Cardiac fibroblast (primary cell): ENCODE measurements around the gene ITPR2.

Source experiments
- DNase-seq, 2 donors: peaks; one replicate each; pipeline versions ENCODE4 v3.0.0 to v3.0.0-alpha.2; 2010; ENCODE audit warnings: low read depth in 2 of 2
- H3K4me3 ChIP-seq, 2 donors: replicated peaks in 1 of 2; 1 replicate in 1 of 2; 2 replicates in 1 of 2; pipeline ENCODE4 v1.5.1; 2011; ENCODE audit warnings: low read depth in 2 of 2, low read length in 2 of 2, mild to moderate bottlenecking in 2 of 2, moderate library complexity in 1 of 2
- CTCF ChIP-seq: IDR thresholded peaks from one replicate; pipeline ENCODE4 v1.5.1; 2011; ENCODE audit warnings: low read depth, mild to moderate bottlenecking, low read length, inconsistent platforms

Gene ITPR2

GRCh38 chr12:26725276-26725916 is 107.6 kb downstream of the ITPR2 start:
- no peak for DNase-seq
- no peak for TF ChIP-seq CTCF

GRCh38 chr12:26724309-26724702 is 108.7 kb downstream of the ITPR2 start:
- no peak for DNase-seq
- no peak for TF ChIP-seq CTCF
- no peak overlapping the region for H3K4me3 ChIP-seq

More at GRCh38 chr12:26725276-26725916, 107.6 kb downstream of the ITPR2 start:
- H3K4me3 ChIP-seq: no peak overlapping the region

GRCh38 chr12:26723379-26724308 is 109.3 kb downstream of the ITPR2 start:
- TF ChIP-seq CTCF: no peak
- peak; percentile 77 to 79 for DNase-seq
- H3K4me3 ChIP-seq: peak overlapping the region in 1 of 2 donors; percentile 7

GRCh38 chr12:26721800-26722199 is 111.2 kb downstream of the ITPR2 start:
- TF ChIP-seq CTCF: no peak
- DNase-seq: peak in 1 of 2 donors; percentile 50
- no peak overlapping the region for H3K4me3 ChIP-seq

GRCh38 chr12:26719852-26720251 is 113.1 kb downstream of the ITPR2 start:
- DNase-seq: peak in 1 of 2 donors; percentile 21
- TF ChIP-seq CTCF: peak; percentile 31
- no peak overlapping the region for H3K4me3 ChIP-seq

- no peak for TF ChIP-seq CTCF
- no peak for DNase-seq
- H3K4me3 ChIP-seq: no peak overlapping the region
Observed at GRCh38 chr12:26717757-26718156, 115.2 kb downstream of the ITPR2 start.
